ENCODE results near the gene CAMTA1.
"Not testable (repeated sequence)": the region's sequence is repeated elsewhere in the genome, so short reads cannot be mapped to it uniquely, and the experiment has no call there.

Gene CAMTA1

GRCh38 chr1:7705048-7705907 is 920.0 kb downstream of the CAMTA1 start:
- in situ Hi-C loops (cut with MboI; ENCODE audit: low sequenced_read_pairs): no loop called here

GRCh38 chr1:7705908-7706216 is 920.6 kb downstream of the CAMTA1 start:
- in situ Hi-C loops (cut with MboI; ENCODE audit: low sequenced_read_pairs): no loop called here

GRCh38 chr1:7707527-7707926 is 922.3 kb downstream of the CAMTA1 start:
- in situ Hi-C loops (cut with MboI; ENCODE audit: low sequenced_read_pairs): no loop called here

GRCh38 chr1:7708065-7708464 is 922.8 kb downstream of the CAMTA1 start:
- in situ Hi-C loops (cut with MboI; ENCODE audit: low sequenced_read_pairs): not testable (repeated sequence)

GRCh38 chr1:7710859-7711258 is 925.6 kb downstream of the CAMTA1 start:
- in situ Hi-C loops (cut with MboI; ENCODE audit: low sequenced_read_pairs): no loop called here

GRCh38 chr1:7712731-7713323 is 927.6 kb downstream of the CAMTA1 start:
- in situ Hi-C loops (cut with MboI; ENCODE audit: low sequenced_read_pairs): no loop called here

- in situ Hi-C loops (cut with MboI; ENCODE audit: low sequenced_read_pairs): no loop called here
Measured at GRCh38 chr1:7716506-7716905, 931.3 kb downstream of the CAMTA1 start.

GRCh38 chr1:7717748-7718368 is 932.6 kb downstream of the CAMTA1 start:
- in situ Hi-C loops (cut with MboI; ENCODE audit: low sequenced_read_pairs): no loop called here

GRCh38 chr1:7719468-7720094 is 934.3 kb downstream of the CAMTA1 start:
- in situ Hi-C loops (cut with MboI; ENCODE audit: low sequenced_read_pairs): no loop called here

GRCh38 chr1:7721940-7722669 is 936.9 kb downstream of the CAMTA1 start:
- in situ Hi-C loops (cut with MboI; ENCODE audit: low sequenced_read_pairs): no loop called here

- in situ Hi-C loops (cut with MboI; ENCODE audit: low sequenced_read_pairs): no loop called here
Measured at GRCh38 chr1:7722670-7723012, 937.4 kb downstream of the CAMTA1 start.

GRCh38 chr1:7726623-7727022 is 941.4 kb downstream of the CAMTA1 start:
- in situ Hi-C loops (cut with MboI; ENCODE audit: low sequenced_read_pairs): no loop called here

GRCh38 chr1:7727809-7728471 is 942.7 kb downstream of the CAMTA1 start:
- in situ Hi-C loops (cut with MboI; ENCODE audit: low sequenced_read_pairs): no loop called here

GRCh38 chr1:7729761-7730160 is 944.5 kb downstream of the CAMTA1 start:
- in situ Hi-C loops (cut with MboI; ENCODE audit: low sequenced_read_pairs): no loop called here

- in situ Hi-C loops (cut with MboI; ENCODE audit: low sequenced_read_pairs): no loop called here
Measured at GRCh38 chr1:7732331-7732730, 947.1 kb downstream of the CAMTA1 start.

GRCh38 chr1:7733276-7733675 is 948.0 kb downstream of the CAMTA1 start:
- in situ Hi-C loops (cut with MboI; ENCODE audit: low sequenced_read_pairs): no loop called here

- in situ Hi-C loops (cut with MboI; ENCODE audit: low sequenced_read_pairs): no loop called here
Measured at GRCh38 chr1:7738044-7738443, 952.8 kb downstream of the CAMTA1 start.

- in situ Hi-C loops (cut with MboI; ENCODE audit: low sequenced_read_pairs): no loop called here
Measured at GRCh38 chr1:7743346-7743745, 958.1 kb downstream of the CAMTA1 start.

- in situ Hi-C loops (cut with MboI; ENCODE audit: low sequenced_read_pairs): no loop called here
Measured at GRCh38 chr1:7744882-7745281, 959.6 kb downstream of the CAMTA1 start.

- in situ Hi-C loops (cut with MboI; ENCODE audit: low sequenced_read_pairs): no loop called here
Measured at GRCh38 chr1:7745783-7746182, 960.5 kb downstream of the CAMTA1 start.

- in situ Hi-C loops (cut with MboI; ENCODE audit: low sequenced_read_pairs): no loop called here
Measured at GRCh38 chr1:7747605-7748004, 962.4 kb downstream of the CAMTA1 start.
